A549 treated with dexamethasone at 1 μM for 4 hours (cell line): ENCODE measurements around the gene METRN. TPM values are rescaled to one million over a fixed set of nuclear protein-coding genes. Genes with fewer than 3 reads are reported as not detected.

Source experiments
- total RNA-seq: library from RNA; stranded (reverse); fragments of 200-300 nt; extraction: Qiagen RNA extraction; gene quantifications from 5 replicates; pipeline ENCODE4 v1.2.3, GENCODE V29; 2022

The METRN gene
- 88.0 to 175 TPM (median 171 TPM) in 5 replicates for total RNA-seq

DNA sequence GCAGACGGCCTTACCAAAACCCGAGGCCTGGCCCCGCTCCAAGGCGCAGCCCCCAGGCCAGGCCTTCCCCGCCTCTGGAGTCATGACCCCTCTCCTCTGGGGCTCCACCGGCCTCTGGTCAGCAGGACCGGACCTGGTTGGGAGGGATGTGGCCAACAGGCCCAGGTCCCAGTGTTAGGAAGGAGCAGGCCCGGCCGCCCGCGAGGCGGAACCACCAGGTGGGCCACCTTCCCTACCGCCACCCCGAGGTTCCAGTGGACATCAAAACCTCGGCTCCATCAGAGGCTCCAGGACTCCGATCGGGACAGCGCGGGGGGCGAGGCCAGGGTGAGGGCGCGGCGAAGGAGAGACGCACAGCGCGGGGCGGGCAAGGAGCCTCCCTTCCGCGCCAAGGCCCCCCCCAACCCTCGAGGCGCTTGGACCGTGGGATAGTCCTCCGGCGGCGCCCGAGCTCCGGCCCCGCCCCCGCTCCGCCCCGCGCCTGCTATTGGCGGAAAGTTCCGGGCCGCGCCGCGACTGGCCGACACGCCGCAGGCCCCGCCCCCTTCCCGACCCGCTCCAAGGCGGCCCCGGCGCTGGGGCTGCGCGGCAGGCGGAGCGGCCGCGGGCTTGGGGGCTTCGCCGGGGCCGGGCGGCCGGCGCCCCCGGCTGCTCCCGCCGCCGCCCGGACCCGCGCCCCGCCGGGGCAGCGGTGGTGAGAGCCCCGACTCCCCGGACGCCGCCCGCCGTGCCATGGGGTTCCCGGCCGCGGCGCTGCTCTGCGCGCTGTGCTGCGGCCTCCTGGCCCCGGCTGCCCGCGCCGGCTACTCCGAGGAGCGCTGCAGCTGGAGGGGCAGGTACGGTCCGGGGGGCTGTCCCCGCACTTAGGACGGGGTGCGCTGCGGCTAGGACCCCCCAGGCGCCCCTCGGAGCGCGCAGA, at the start of gene METRN:
Gene METRN (plus strand): TSS at position 561 of the 919 bp plus-strand sequence. CDS start 172 bp downstream, at position 733.

DNA sequence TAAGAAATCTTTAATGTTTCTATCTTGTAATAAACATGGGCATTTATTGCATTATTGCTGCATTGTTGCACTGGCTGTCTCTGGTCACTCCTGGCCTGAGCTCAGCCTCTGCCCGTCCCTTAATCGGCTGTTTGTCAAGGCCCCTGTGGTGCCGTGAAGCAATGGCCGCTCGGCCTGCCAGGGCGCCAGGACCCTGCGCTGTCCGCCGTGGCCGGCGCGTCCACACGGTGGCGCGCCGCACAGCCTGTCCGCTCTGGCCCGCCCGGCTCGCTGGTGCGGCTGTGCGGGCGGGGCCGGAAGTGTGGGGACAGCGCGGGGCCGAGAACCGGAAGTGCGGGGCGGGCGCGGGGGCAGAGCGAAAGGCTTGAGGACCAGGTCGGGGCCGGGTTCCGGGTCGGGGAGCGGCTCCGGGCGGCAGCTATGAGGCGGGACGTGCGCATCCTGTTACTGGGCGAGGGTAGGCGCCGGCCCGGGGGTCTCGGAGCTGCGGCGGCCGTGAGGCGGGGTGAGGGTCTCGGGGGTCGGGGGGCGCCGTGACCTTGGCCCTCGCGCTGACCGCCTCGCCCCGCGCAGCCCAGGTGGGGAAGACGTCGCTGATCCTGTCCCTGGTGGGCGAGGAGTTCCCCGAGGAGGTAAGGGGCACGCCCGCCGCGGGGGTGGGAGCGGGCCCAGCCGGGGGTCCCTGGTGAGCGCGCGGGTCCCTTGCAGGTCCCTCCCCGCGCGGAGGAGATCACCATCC, 47.0 kb upstream of the METRN start, which contains the start of gene RHOT2:
Gene RHOT2 (plus strand): TSS at position 353 of the 739 bp plus-strand sequence. CDS start 68 bp downstream, at position 421.

DNA sequence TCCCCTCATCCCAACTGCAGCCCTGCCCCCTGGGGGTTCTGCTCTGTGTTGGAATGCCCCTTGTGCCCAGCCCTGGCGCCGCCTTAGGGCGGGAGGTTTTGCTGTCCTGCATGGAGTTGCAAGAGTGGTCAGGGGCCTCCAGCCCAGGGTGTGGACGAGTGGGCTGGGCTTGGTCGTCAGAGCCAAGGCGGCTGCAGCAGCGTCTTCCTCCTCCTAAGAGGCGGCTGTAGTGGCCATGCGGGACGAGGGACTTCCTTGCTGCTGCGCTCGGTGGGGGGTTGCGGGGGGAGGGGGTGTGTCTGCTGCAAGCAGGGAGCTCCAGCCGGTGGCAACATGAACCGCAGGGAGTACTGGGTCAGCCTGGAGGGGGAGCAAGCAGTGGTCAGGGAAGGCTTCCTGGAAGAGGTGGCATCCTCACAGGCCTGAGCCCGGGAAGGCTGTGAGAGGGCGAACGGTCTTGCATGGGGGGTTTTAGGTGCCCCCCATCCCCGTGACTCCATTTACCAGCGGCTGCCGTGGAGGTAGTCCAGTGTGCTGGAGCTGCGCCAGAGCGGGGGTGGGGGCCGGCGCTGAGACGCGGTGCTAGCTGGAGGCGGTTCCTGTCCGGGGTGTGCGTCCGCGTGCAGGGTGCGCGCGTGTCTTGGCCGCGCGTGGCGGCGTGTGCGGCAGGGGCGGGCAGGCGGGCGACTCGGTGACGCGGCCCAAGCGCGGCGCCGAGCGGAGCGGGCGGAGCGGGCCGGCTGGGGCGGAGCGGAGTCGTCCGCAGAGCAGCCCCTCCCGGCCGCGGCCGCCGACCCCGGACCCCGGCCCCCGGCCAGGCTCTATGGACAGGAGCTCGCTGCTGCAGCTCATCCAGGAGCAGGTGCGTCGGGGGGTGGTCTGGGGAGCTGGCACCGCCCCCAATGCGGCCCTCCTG, 39.7 kb upstream of the METRN start, which contains the start of gene RHBDL1:
Gene RHBDL1 (plus strand): TSS at position 704 of the 916 bp plus-strand sequence. CDS start 120 bp downstream, at position 824.

DNA sequence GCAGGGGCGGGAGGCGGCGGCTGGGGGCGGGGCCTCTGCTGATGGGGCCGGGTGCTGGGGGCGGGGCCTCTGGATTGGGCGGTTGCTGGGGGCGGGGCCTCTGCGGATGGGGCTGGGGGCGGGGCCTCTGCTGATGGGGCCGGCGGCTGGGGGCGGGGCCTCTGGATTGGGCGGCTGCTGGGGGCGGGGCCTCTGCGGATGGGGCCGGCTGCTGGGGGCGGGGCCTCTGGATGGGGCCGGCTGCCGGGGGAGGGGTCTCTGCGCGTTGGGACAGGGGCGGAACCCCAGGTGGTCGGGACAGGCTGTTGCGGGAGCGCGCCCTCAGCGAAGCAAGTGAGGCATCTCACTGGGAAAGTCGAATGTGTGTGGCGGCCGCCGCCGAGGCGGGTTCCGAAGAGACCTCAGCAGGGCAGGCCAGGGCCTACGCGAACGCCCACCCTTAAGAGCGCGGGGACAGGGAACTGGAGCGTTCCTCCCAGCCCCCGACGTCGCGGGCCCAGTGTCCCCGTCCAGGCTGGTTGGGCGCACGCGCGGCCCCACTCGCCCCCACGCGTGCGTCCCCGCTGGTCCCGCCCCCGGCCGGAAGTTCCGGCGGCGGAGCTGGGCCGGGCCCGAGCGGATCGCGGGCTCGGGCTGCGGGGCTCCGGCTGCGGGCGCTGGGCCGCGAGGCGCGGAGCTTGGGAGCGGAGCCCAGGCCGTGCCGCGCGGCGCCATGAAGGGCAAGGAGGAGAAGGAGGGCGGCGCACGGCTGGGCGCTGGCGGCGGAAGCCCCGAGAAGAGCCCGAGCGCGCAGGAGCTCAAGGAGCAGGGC, 34.9 kb upstream of the METRN start, which contains the start of gene STUB1:
Gene STUB1 (plus strand): TSS at position 597 of the 811 bp plus-strand sequence. CDS start 116 bp downstream, at position 713.

DNA sequence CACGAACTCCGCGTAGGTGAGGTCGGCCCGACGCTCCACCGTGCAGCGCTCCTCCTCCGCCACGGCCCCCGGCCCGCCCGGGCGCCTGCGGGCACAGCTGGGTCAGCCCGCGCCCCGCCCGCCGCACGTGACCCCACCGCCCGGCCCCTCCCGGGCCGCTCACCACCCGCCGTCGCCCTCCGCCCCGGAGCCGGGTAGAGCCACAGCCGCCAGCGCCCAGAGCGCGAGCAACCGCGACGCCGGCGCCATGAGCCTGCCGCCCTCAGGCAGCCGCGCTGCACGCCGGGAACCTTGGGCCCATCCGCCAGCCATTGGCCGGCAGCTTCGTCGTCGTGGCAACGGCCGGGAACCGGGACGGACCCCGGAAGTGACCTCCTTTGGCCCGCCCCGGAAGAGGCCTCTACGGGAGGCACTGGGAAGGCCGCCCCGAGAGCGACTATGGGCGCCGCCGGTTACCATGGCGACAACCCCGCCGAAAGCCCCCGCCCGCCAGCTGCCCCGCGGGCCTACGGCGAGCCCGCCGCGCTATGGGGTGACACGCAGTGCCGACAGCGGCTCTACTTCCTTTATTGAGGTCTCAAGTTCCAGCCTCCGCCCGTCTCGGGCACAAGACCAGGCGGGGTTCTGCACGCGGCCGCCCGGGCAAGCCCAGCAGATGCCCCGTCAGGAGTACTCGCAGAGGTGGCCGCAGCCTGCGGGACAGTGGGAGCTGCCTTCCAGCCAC, 30.7 kb upstream of the METRN start, which contains the start of gene JMJD8:
Gene JMJD8 (minus strand): TSS at position 264 of the 724 bp plus-strand sequence. CDS start 15 bp downstream, at position 249.

DNA sequence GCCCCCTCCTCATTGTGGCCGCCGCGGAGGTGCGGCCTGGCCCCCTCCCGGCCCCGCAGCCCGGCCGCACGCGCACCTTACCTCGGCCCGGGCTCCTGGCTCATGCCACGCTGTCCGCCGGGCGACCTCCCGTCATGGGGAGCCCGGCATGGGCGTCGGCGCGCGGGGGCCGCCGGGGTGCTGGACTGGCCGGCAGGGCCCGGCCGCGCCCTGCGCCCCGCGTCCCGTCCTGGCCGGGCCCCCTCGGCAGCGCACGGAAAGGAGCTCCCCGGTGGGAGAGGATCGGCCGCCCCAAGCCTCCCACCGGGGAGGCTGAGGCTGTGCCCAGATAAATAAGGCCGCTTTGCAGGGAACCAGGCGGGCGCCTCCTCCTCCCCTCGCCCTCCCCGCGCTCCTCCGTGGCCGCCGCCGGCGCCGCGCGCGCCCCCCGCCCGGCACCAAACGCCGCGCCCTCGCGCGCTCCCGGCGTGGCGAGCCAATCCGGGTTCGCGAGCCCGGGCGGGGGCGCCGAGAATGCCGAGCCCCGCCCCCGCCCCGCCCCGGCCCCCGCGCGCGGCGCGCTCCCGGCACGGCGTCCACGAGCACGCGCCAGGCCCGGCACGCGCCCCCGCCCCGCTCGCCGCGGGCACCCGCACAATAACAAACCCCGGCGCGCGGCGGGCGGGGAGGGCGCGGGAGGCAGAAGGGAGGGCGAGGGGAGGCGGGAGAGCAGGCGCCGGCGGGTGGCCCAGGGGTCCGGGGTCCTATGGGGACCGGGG, 9.3 kb upstream of the METRN start, which contains the start of gene FBXL16:
Gene FBXL16 (minus strand): TSS at position 371 of the 758 bp plus-strand sequence. CDS start 8,396 bp downstream, outside the sequence.

DNA sequence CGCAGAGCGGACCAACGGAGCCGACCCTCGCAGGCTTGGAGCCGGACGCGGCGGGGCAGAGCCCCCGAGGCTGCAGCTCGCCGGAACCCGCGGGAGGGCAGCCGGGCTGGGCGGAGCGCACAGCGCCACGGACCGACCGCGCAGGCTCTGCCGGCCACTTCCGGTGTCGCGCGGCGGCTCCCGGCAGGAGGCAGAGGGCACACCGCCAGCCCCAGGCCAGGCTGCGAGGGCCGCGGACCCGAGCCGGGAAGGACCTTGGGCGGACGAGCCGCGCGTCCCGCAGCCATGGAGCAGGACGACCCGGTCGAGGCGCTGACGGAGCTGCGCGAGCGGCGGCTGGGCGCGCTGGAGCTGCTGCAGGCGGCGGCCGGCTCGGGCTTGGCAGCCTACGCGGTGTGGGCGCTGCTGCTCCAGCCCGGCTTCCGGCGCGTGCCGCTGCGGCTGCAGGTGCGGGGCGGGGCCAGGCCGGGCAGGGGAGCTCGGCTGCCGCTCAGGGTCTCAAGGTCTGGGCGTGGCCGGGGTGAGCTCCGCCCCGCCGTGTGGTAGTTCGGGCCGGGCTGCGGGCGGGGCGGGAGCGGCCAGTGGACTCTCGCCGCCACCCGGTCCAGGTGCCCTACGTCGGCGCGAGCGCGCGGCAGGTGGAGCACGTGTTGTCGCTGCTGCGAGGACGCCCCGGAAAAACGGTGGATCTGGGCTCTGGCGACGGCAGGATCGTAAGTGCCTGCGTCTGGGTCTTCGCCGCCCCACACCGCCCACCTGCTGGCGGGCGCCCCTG, 6.3 kb downstream of the METRN start, which contains the start of gene ANTKMT:
Gene ANTKMT (plus strand): TSS at position 157 of the 775 bp plus-strand sequence. CDS start 129 bp downstream, at position 286.

DNA sequence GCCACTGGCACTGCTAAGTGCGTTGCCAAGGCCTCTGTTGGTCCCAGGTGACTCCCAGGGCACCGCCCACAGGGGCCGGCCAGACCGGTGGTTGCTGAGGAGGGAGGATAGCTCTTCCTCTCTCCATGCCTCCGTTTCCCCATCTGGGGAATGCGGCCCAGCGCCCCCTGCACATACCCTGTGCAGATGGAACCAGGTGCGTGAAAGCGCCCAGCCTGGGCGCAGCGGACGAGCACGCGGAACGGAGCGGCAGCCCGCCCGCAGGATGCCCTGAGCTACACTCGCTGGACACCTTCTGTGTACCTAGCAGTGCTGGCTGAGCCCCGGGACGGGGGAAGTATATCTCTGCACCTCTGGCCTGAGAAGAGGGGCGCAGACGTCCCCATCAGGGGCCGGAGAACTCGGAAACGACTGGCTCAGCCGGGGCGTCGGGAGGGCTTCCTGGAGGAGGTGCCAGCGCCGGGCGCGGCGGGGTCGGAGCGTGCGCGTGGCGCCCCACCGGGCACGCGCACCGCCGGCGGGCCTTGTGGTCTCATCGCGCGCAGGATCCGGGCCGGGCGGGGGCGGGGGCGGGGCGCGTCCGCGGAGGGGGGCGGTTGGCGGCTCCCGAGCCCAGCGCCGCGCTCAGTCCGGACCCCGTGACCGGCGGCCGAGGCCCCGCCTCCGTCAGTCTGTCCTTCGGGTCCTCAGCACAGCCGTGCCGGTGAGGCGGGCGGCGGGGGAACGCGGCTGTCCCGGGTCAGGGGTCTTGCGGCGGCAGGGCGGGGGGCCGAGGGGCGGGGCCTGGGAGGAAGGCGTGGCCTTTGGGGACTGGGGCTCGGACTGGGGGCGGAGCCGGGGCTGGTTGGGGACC, 11.7 kb downstream of the METRN start, which contains the start of the genes CCDC78 and HAGHL:
Gene CCDC78 (minus strand): TSS at position 6 of the 853 bp plus-strand sequence. CDS start 76 bp downstream, outside the sequence.
Gene HAGHL (plus strand): TSS at position 669 of the 853 bp plus-strand sequence. CDS start 404 bp downstream, outside the sequence.

DNA sequence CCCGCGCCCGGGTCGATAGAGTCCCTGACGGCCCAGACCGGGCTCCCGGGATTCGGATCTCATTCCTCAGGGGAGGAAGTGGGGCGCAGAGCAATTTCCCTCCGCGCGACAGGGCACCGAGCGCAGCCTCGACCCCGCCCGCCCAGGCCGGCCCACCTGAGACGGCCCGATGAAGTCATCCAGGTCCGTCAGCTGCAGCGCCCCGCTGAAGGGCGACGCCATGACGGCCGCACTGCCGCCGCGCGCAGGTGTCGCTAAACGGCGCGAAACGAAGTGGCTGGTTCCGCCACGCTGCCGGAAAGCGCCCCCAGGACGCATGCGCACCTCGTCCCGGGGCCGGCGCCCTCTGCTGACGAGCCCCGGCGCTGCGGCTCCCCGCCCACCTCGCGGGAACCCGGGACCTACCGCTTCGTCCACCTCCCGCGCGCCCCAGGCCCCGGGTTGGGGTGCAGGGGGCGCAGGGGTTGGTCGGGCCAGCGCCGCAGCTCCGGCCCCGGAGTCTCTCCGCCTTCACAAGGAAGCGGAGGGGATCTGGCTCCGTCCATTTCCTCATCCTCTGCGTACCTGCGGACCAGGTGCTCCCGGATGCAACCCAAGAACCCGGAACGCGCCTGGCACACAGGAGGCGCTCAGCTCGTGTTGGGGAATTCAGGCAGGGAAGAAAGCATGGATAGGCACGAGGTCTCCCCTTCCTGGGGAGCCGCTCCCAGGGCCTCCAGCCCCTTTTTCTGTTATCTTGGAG, 26.0 kb downstream of the METRN start, which contains the start of gene CIAO3:
Gene CIAO3 (minus strand): TSS at position 234 of the 742 bp plus-strand sequence. CDS start 12 bp downstream, at position 222.

DNA sequence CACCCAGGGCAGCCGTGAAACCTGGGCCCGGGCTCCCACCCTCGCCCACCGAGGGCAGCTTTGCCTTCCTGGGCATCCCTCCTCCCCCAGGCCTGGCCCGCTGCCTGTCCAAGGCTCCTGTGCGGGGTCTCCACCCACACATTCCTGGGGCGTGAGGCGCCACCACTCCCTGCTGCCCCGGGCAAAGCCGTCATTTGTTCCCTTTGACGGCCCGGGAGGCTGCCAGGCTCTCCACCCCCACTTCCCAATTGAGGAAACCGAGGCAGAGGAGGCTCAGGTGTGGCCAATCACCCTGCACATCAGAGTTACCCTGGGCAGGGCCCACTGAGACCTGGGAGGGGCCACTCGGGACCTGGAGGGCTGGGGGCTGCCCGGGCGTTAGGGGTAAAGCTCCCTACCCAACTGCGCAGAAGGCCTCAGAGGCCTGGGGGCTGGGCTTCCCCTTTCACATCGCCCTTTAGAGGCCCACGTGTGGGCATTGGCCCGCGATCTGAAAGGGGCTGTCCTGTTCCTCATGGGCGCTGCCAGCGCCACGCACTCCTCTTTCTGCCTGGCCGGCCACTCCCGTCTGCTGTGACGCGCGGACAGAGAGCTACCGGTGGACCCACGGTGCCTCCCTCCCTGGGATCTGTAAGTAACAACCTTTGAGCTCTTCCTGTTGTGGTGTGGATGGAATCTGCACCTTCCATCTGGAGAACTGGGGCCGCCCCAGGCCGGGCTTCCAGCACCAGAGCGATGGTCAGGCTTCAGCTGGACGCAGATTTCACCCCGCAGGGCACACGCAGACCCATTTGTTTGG, 45.8 kb downstream of the METRN start, which contains the start of gene MSLN:
Gene MSLN (plus strand): TSS at position 190 of the 799 bp plus-strand sequence. CDS start 1,947 bp downstream, outside the sequence.

Other genes with a start within 250 kb of the METRN start
- 34.5 to 76.4 TPM (median 71.6 TPM) in 5 replicates for gene CAPN15, start 187.4 kb upstream of the METRN start, total RNA-seq
- gene PRR35, start 154.7 kb upstream of the METRN start, total RNA-seq: 0.11 to 0.19 TPM (median 0.15 TPM) in 5 replicates
- 0.14 to 0.26 TPM (median 0.21 TPM) in 5 replicates for gene NHLRC4, start 148.1 kb upstream of the METRN start, total RNA-seq
- gene PIGQ, start 145.2 kb upstream of the METRN start, total RNA-seq: 24.2 to 41.4 TPM (median 35.5 TPM) in 5 replicates
- gene RAB40C, start 125.1 kb upstream of the METRN start, total RNA-seq: 10.2 to 18.4 TPM (median 18.1 TPM) in 5 replicates
- gene WFIKKN1, start 84.1 kb upstream of the METRN start, total RNA-seq: 0.07 to 0.25 TPM (median 0.18 TPM) in 5 replicates
- gene METTL26, start 78.8 kb upstream of the METRN start, total RNA-seq: 83.7 to 131 TPM (median 124 TPM) in 5 replicates
- 16.4 to 33.0 TPM (median 29.6 TPM) in 5 replicates for gene MCRIP2, start 73.3 kb upstream of the METRN start, total RNA-seq
- gene WDR90, start 65.8 kb upstream of the METRN start, total RNA-seq: 11.8 to 23.4 TPM (median 22.3 TPM) in 5 replicates
- gene RHOT2, start 47.0 kb upstream of the METRN start, total RNA-seq: 48.3 to 98.6 TPM (median 83.1 TPM) in 5 replicates
- 0.26 to 1.6 TPM (median 1.2 TPM) in 5 replicates for gene RHBDL1, start 39.4 kb upstream of the METRN start, total RNA-seq
- gene STUB1, start 34.7 kb upstream of the METRN start, total RNA-seq: 84.0 to 122 TPM (median 114 TPM) in 5 replicates
- 63.2 to 85.2 TPM (median 82.5 TPM) in 5 replicates for gene JMJD8, start 30.8 kb upstream of the METRN start, total RNA-seq
- gene WDR24, start 24.7 kb upstream of the METRN start, total RNA-seq: 3.7 to 6.8 TPM (median 5.6 TPM) in 5 replicates
- gene FBXL16, start 9.3 kb upstream of the METRN start, total RNA-seq: 8.5 to 16.2 TPM (median 15.7 TPM) in 5 replicates
- gene ANTKMT, start 6.0 kb downstream of the METRN start, total RNA-seq: 31.1 to 53.1 TPM (median 45.4 TPM) in 5 replicates
- 2.9 to 6.2 TPM (median 4.9 TPM) in 5 replicates for gene CCDC78, start 11.3 kb downstream of the METRN start, total RNA-seq
- gene HAGHL, start 12.0 kb downstream of the METRN start, total RNA-seq: 15.8 to 17.8 TPM (median 16.5 TPM) in 5 replicates
- gene CIAO3, start 25.9 kb downstream of the METRN start, total RNA-seq: 21.1 to 29.7 TPM (median 29.0 TPM) in 5 replicates
- gene MSLN, start 45.6 kb downstream of the METRN start, total RNA-seq: 2.2 to 4.3 TPM (median 2.8 TPM) in 5 replicates
- 32.4 to 56.2 TPM (median 53.1 TPM) in 5 replicates for gene RPUSD1, start 73.3 kb downstream of the METRN start, total RNA-seq
- gene CHTF18, start 73.5 kb downstream of the METRN start, total RNA-seq: 12.2 to 27.2 TPM (median 21.9 TPM) in 5 replicates
- not detected in 5 replicates for gene GNG13, start 85.6 kb downstream of the METRN start, total RNA-seq